HCT116 (cell line): ENCODE results near the gene CLEC19A.

Experiments
- ATF3 ChIP-seq: IDR thresholded peaks from 2 replicates; pipeline ENCODE4 v1.6.1; 2012
- CEBPB ChIP-seq: IDR thresholded peaks from 2 replicates; pipeline ENCODE4 v1.6.1; 2012; ENCODE audit warnings: low read depth
- CTCF ChIP-seq, 3 experiments: fragments of 200-600 bp in 1 of 3; sonication (generic) in 1 of 3; IDR thresholded peaks in 2 of 3; conservative IDR thresholded peaks in 1 of 3; 2 replicates each; pipeline ENCODE4 v1.5.1; 2012 to 2017; ENCODE audit warnings: low read depth in 2 of 3, low read length in 2 of 3, antibody characterized with exemption in 1 of 3, borderline replicate concordance in 1 of 3, control low read depth in 1 of 3, mild to moderate bottlenecking in 1 of 3, mixed read lengths in 1 of 3, mixed run types in 1 of 3, moderate library complexity in 1 of 3; ENCODE audit not compliant: insufficient read depth in 1 of 3
- JUND ChIP-seq: IDR thresholded peaks from 2 replicates; pipeline ENCODE4 v1.6.1; 2012
- POLR2A ChIP-seq: IDR thresholded peaks from 2 replicates; pipeline ENCODE4 v1.7.0; 2011; ENCODE audit warnings: borderline replicate concordance; ENCODE audit not compliant: insufficient read depth, insufficient read length; ENCODE audit errors: extremely low read depth
- POLR2AphosphoS5 ChIP-seq: IDR thresholded peaks from 2 replicates; pipeline ENCODE4 v1.6.1; 2011; ENCODE audit warnings: mild to moderate bottlenecking, low read depth, low read length, moderate library complexity
- RAD21 ChIP-seq: IDR thresholded peaks from 2 replicates; pipeline ENCODE4 v1.6.1; 2012; ENCODE audit warnings: low read depth, mild to moderate bottlenecking
- REST ChIP-seq: IDR thresholded peaks from 2 replicates; pipeline ENCODE4 v1.6.1; 2012; ENCODE audit warnings: low read depth
- SP1 ChIP-seq: IDR thresholded peaks from 2 replicates; pipeline ENCODE4 v1.6.1; 2012; ENCODE audit warnings: low read depth
- SRF ChIP-seq: IDR thresholded peaks from 2 replicates; pipeline ENCODE4 v1.6.1; 2012; ENCODE audit warnings: low read depth

- TF ChIP-seq SRF (no peak), ATF3 (no peak), CTCF (IDR thresholded peaks at IDR 0.05 in 2 of 3, conservative IDR thresholded peaks at IDR 0.05 in 1 of 3; ENCODE audit: borderline replicate concordance in 1 of 3, insufficient read depth in 1 of 3, low read depth in 2 of 3, low read length in 2 of 3) (no peak), REST (no peak), JUND (no peak), POLR2AphosphoS5 (no peak), RAD21 (no peak), POLR2A (no peak), SP1 (no peak), CEBPB (no peak)
Observed at GRCh38 chr16:19354371-19354770, 68.8 kb downstream of the CLEC19A start.
